Measurements from ENCODE around the gene TTC33.

TTC33 gene

GRCh38 chr5:40502736-40503135, 253.0 kb downstream of the TTC33 start:
- DNase-seq, result no peak

- DNase-seq, result no peak
Measured at GRCh38 chr5:40501711-40502444, 253.9 kb downstream of the TTC33 start.

- no peak for DNase-seq
Measured at GRCh38 chr5:40499518-40500273, 256.1 kb downstream of the TTC33 start.

- DNase-seq, result no peak
Measured at GRCh38 chr5:40499007-40499406, 256.8 kb downstream of the TTC33 start.

GRCh38 chr5:40497573-40497972, 258.2 kb downstream of the TTC33 start:
- no peak for DNase-seq

GRCh38 chr5:40495237-40495635, 260.5 kb downstream of the TTC33 start:
- DNase-seq, result no peak

GRCh38 chr5:40494631-40495236, 261.0 kb downstream of the TTC33 start:
- DNase-seq, result no peak

- no peak for DNase-seq
Measured at GRCh38 chr5:40492056-40492455, 263.7 kb downstream of the TTC33 start.

- no peak for DNase-seq
Measured at GRCh38 chr5:40491644-40492043, 264.1 kb downstream of the TTC33 start.

- no peak for DNase-seq
Measured at GRCh38 chr5:40490464-40491111, 265.2 kb downstream of the TTC33 start.

- no peak for DNase-seq
Measured at GRCh38 chr5:40489421-40489820, 266.3 kb downstream of the TTC33 start.

GRCh38 chr5:40486437-40487275, 269.1 kb downstream of the TTC33 start:
- DNase-seq, result no peak

GRCh38 chr5:40485021-40485998, 270.5 kb downstream of the TTC33 start:
- DNase-seq, result no peak

- no peak for DNase-seq
Measured at GRCh38 chr5:40484495-40484894, 271.3 kb downstream of the TTC33 start.

- no peak for DNase-seq
Measured at GRCh38 chr5:40483316-40483715, 272.4 kb downstream of the TTC33 start.

GRCh38 chr5:40481241-40481640, 274.5 kb downstream of the TTC33 start:
- no peak for DNase-seq

GRCh38 chr5:40480392-40480791, 275.4 kb downstream of the TTC33 start:
- no peak for DNase-seq

- no peak for DNase-seq
Measured at GRCh38 chr5:40479939-40480338, 275.8 kb downstream of the TTC33 start.

- no peak for DNase-seq
Measured at GRCh38 chr5:40478766-40479165, 277.0 kb downstream of the TTC33 start.

GRCh38 chr5:40477856-40478546, 277.8 kb downstream of the TTC33 start:
- no peak for DNase-seq

GRCh38 chr5:40475561-40475960, 280.2 kb downstream of the TTC33 start:
- no peak for DNase-seq
